ENCODE data around the gene GTPBP8. TPM values are rescaled to one million over a fixed set of nuclear protein-coding genes. Genes with fewer than 3 reads are reported as not detected.

The GTPBP8 gene
- polyA plus RNA-seq, 1 experiment: 17.3 TPM

DNA sequence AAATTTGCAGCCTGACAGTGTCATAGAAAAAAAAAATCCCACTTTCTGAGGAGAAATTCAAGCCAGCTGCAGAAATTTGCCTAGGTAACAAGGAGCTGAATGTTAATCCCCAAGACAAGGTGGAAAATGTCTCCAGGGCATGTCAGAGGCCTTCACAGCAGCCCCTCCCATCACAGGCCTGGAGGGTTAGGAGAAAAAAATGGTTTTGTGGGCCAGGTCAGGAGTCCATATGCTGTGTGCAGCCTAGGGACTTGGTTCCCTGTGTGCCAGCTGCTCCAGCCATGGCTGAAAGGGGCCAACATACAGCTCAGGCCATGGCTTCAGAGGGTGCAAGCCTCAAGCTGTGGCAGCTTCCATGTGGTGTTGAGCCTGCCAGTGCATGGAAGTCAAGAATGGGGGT, 27.1 kb upstream of the GTPBP8 start:
- no peak overlapping the region for H3K4me3 ChIP-seq (ENCODE audit: low read depth, low read length)
- no peak for TF ChIP-seq CTCF (IDR thresholded peaks at IDR 0.05; ENCODE audit: low read depth, low read length)
- peaks cover 21% of the 10 kb centered on the region for H3K27me3 ChIP-seq (ENCODE audit: control insufficient read depth, insufficient read depth, low read length)
- POLR2A ChIA-PET: no interaction called here
- peaks cover 4% of the 10 kb centered on the region for H3K9me3 ChIP-seq (ENCODE audit: control insufficient read depth, insufficient read depth, low read length)
- no peak overlapping the region for H3K27ac ChIP-seq (ENCODE audit: low read depth, low read length)
- CTCF ChIA-PET: interaction anchor here (1.6 kb wide), 1 partner anchor 15 kb away, joined by 3 read pairs; no protein-coding TSS in a partner anchor
- DNase-seq (ENCODE audit: low read depth, low spot score): no peak

- DNase-seq (ENCODE audit: low read depth, low spot score): no peak
- no peak overlapping the region for H3K4me3 ChIP-seq (ENCODE audit: low read depth, low read length)
- ChIA-PET POLR2A (no interaction called here), CTCF (interaction anchor here (2.0 kb wide), 1 partner anchor 13 kb away, joined by 14 read pairs; no protein-coding TSS in a partner anchor)
- no peak for TF ChIP-seq CTCF (IDR thresholded peaks at IDR 0.05; ENCODE audit: low read depth, low read length)
- H3K27me3 ChIP-seq (ENCODE audit: control insufficient read depth, insufficient read depth, low read length): peaks cover 23% of the 10 kb centered on the region
- H3K9me3 ChIP-seq (ENCODE audit: control insufficient read depth, insufficient read depth, low read length): peaks cover 4% of the 10 kb centered on the region
- H3K27ac ChIP-seq (ENCODE audit: low read depth, low read length): no peak overlapping the region
Measured at GRCh38 chr3:112965656-112966055, 25.1 kb upstream of the GTPBP8 start.

- POLR2A ChIA-PET: no interaction called here
- no peak overlapping the region for H3K4me3 ChIP-seq (ENCODE audit: low read depth, low read length)
- no peak for TF ChIP-seq CTCF (IDR thresholded peaks at IDR 0.05; ENCODE audit: low read depth, low read length)
- peaks cover 4% of the 10 kb centered on the region for H3K9me3 ChIP-seq (ENCODE audit: control insufficient read depth, insufficient read depth, low read length)
- no peak overlapping the region for H3K27ac ChIP-seq (ENCODE audit: low read depth, low read length)
- peaks cover 23% of the 10 kb centered on the region for H3K27me3 ChIP-seq (ENCODE audit: control insufficient read depth, insufficient read depth, low read length)
- CTCF ChIA-PET: interaction anchor here (2.0 kb wide), 1 partner anchor 12 kb away, joined by 14 read pairs; no protein-coding TSS in a partner anchor
- no peak for DNase-seq (ENCODE audit: low read depth, low spot score)
Measured at GRCh38 chr3:112966633-112967032, 24.2 kb upstream of the GTPBP8 start.

- POLR2A ChIA-PET: no interaction called here
- H3K4me3 ChIP-seq (ENCODE audit: low read depth, low read length): no peak overlapping the region
- DNase-seq (ENCODE audit: low read depth, low spot score): no peak
- peaks cover 4% of the 10 kb centered on the region for H3K9me3 ChIP-seq (ENCODE audit: control insufficient read depth, insufficient read depth, low read length)
- H3K27ac ChIP-seq (ENCODE audit: low read depth, low read length): no peak overlapping the region
- TF ChIP-seq CTCF (IDR thresholded peaks at IDR 0.05; ENCODE audit: low read depth, low read length): no peak
- H3K27me3 ChIP-seq (ENCODE audit: control insufficient read depth, insufficient read depth, low read length): peaks cover 23% of the 10 kb centered on the region
- CTCF ChIA-PET: interaction anchor here (2.6 kb wide), 1 partner anchor 12 kb away, joined by 9 read pairs; no protein-coding TSS in a partner anchor
Measured at GRCh38 chr3:112967425-112967824, 23.4 kb upstream of the GTPBP8 start.

- ChIA-PET POLR2A (no interaction called here), CTCF (interaction anchor here (2.6 kb wide), 1 partner anchor 11 kb away, joined by 9 read pairs; no protein-coding TSS in a partner anchor)
- Histone ChIP-seq H3K27ac (ENCODE audit: low read depth, low read length) (no peak overlapping the region), H3K9me3 (ENCODE audit: control insufficient read depth, insufficient read depth, low read length) (peaks cover 4% of the 10 kb centered on the region), H3K4me3 (ENCODE audit: low read depth, low read length) (no peak overlapping the region), H3K27me3 (ENCODE audit: control insufficient read depth, insufficient read depth, low read length) (peaks cover 19% of the 10 kb centered on the region)
- TF ChIP-seq CTCF (IDR thresholded peaks at IDR 0.05; ENCODE audit: low read depth, low read length): no peak
- DNase-seq (ENCODE audit: low read depth, low spot score): no peak
Measured at GRCh38 chr3:112967828-112968227, 23.0 kb upstream of the GTPBP8 start.
